GM12878 (cell line): ENCODE data around the gene ACAP1.

ENCODE experiments used
- NR2C1 ChIP-seq: fragments of 450-650 bp; IDR thresholded peaks from 2 replicates; pipeline ENCODE4 v1.6.1; 2017; ENCODE audit warnings: antibody characterized with exemption, mild to moderate bottlenecking, moderate library complexity
- POLR2A ChIP-seq: IDR thresholded peaks from 2 replicates; pipeline ENCODE4 v1.6.1; 2011; ENCODE audit warnings: low read depth, mild to moderate bottlenecking, low read length
- TARDBP ChIP-seq: IDR thresholded peaks from 2 replicates; pipeline ENCODE4 v1.6.1; 2016; ENCODE audit warnings: borderline replicate concordance
- TBL1XR1 ChIP-seq: IDR thresholded peaks from 2 replicates; pipeline ENCODE4 v1.6.1; 2012; ENCODE audit warnings: low read depth, low read length, improper control_type of control experiment
- TF ChIP-seq, protein P1 (sequence below), 3 experiments: IDR thresholded peaks in 2 of 3; conservative IDR thresholded peaks in 1 of 3; 2 replicates each; pipeline ENCODE4 v1.5.1; 2011; ENCODE audit warnings: low read depth in 3 of 3, low read length in 3 of 3, mild to moderate bottlenecking in 3 of 3, control low read depth in 2 of 3, moderate library complexity in 2 of 3, inconsistent platforms in 1 of 3, mixed read lengths in 1 of 3; ENCODE audit not compliant: control insufficient read depth in 2 of 3, insufficient read depth in 1 of 3; ENCODE audit errors: extremely low read depth in 1 of 3
- TF ChIP-seq, protein P2 (sequence below): IDR thresholded peaks from 2 replicates; pipeline ENCODE4 v1.6.1; 2012; ENCODE audit warnings: mild to moderate bottlenecking, low read depth, low read length

DNA sequence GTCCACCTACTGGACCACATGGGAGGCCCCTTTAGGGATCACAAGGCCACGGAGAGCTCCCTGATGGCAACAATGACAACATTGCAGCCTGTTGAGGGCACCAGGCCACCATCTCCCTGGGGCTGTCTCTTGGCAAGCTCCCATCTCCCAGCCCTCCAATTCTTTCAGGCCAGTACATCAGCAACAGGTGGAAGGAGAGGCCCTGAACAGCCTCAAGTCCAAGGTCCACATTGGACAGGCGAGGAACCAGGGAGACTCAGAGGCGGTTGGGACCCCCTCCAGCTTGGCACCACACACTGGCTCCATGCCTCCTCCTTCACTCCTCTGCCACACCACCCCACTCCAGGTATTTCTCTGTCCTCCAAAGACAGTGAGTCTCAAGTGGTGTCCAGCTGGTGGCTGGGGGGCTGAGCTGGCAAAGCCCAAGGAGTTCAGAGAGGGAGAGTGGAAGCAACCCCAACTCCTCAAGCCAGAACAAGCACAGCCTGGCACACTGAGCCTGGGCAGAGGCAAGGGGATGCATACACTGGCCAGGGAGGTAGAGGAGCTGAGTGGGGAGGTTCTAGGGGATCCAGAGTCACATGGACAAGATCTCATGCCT, 1.3 kb upstream of the ACAP1 start:
- TF ChIP-seq, protein P1, sequence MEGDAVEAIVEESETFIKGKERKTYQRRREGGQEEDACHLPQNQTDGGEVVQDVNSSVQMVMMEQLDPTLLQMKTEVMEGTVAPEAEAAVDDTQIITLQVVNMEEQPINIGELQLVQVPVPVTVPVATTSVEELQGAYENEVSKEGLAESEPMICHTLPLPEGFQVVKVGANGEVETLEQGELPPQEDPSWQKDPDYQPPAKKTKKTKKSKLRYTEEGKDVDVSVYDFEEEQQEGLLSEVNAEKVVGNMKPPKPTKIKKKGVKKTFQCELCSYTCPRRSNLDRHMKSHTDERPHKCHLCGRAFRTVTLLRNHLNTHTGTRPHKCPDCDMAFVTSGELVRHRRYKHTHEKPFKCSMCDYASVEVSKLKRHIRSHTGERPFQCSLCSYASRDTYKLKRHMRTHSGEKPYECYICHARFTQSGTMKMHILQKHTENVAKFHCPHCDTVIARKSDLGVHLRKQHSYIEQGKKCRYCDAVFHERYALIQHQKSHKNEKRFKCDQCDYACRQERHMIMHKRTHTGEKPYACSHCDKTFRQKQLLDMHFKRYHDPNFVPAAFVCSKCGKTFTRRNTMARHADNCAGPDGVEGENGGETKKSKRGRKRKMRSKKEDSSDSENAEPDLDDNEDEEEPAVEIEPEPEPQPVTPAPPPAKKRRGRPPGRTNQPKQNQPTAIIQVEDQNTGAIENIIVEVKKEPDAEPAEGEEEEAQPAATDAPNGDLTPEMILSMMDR (IDR thresholded peaks at IDR 0.05 in 2 of 3, conservative IDR thresholded peaks at IDR 0.05 in 1 of 3; ENCODE audit: control insufficient read depth in 2 of 3, extremely low read depth in 1 of 3, insufficient read depth in 1 of 3, low read depth in 3 of 3, low read length in 3 of 3) = no peak
- TF ChIP-seq TARDBP (no peak), POLR2A (no peak), NR2C1 (no peak), TBL1XR1 (no peak)
- TF ChIP-seq, protein P2, sequence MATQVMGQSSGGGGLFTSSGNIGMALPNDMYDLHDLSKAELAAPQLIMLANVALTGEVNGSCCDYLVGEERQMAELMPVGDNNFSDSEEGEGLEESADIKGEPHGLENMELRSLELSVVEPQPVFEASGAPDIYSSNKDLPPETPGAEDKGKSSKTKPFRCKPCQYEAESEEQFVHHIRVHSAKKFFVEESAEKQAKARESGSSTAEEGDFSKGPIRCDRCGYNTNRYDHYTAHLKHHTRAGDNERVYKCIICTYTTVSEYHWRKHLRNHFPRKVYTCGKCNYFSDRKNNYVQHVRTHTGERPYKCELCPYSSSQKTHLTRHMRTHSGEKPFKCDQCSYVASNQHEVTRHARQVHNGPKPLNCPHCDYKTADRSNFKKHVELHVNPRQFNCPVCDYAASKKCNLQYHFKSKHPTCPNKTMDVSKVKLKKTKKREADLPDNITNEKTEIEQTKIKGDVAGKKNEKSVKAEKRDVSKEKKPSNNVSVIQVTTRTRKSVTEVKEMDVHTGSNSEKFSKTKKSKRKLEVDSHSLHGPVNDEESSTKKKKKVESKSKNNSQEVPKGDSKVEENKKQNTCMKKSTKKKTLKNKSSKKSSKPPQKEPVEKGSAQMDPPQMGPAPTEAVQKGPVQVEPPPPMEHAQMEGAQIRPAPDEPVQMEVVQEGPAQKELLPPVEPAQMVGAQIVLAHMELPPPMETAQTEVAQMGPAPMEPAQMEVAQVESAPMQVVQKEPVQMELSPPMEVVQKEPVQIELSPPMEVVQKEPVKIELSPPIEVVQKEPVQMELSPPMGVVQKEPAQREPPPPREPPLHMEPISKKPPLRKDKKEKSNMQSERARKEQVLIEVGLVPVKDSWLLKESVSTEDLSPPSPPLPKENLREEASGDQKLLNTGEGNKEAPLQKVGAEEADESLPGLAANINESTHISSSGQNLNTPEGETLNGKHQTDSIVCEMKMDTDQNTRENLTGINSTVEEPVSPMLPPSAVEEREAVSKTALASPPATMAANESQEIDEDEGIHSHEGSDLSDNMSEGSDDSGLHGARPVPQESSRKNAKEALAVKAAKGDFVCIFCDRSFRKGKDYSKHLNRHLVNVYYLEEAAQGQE = no peak
